Measurements from ENCODE around the gene CDSN.
A peak's percentile ranks its signal among the peaks of the same experiment; 100 is the strongest.
"Not testable (repeated sequence)": the region's sequence is repeated elsewhere in the genome, so short reads cannot be mapped to it uniquely, and the experiment has no call there.

The CDSN gene

GRCh38 chr6:31120151-31120915 lies at the start of gene CDSN:
CDSN (minus strand) TSS chr6:31120446; CDS start chr6:31120419, 27 bp downstream.
- DNase-seq = no peak

GRCh38 chr6:31169123-31169857 lies 49.0 kb upstream of the CDSN start:
- DNase-seq = no peak

- no peak for DNase-seq
These were observed 48.4 kb upstream of the CDSN start for GRCh38 chr6:31168606-31169005.

- DNase-seq = no peak
These were observed 45.7 kb upstream of the CDSN start for GRCh38 chr6:31165986-31166385.

GRCh38 chr6:31165064-31165832 lies 45.0 kb upstream of the CDSN start:
- DNase-seq = peak in 1 of 2 experiments; percentile 60

- DNase-seq = not testable (repeated sequence)
These were observed 44.3 kb upstream of the CDSN start for GRCh38 chr6:31164475-31165063.

GRCh38 chr6:31163922-31164321 lies 43.7 kb upstream of the CDSN start:
- no peak for DNase-seq

- no peak for DNase-seq
These were observed 42.4 kb upstream of the CDSN start for GRCh38 chr6:31162463-31163165.

- DNase-seq = no peak
These were observed 41.2 kb upstream of the CDSN start for GRCh38 chr6:31161216-31162126.

GRCh38 chr6:31158863-31159855 lies 38.9 kb upstream of the CDSN start:
- DNase-seq = peak in 1 of 2 experiments; percentile 34

GRCh38 chr6:31158140-31158862 lies 38.1 kb upstream of the CDSN start, which contains the start of gene TCF19:
TCF19 (plus strand) TSS chr6:31158589; CDS start chr6:31159470, 881 bp downstream.
- DNase-seq = peak; percentile 98 to 99

- DNase-seq = no peak
These were observed 37.4 kb upstream of the CDSN start, which contains the start of gene CCHCR1 for GRCh38 chr6:31157513-31158139. CCHCR1 (minus strand) TSS chr6:31157802; CDS start chr6:31157600, 202 bp downstream.

- no peak for DNase-seq
These were observed 36.4 kb upstream of the CDSN start for GRCh38 chr6:31156641-31157040.

- no peak for DNase-seq
These were observed 34.2 kb upstream of the CDSN start for GRCh38 chr6:31154436-31154835.

- no peak for DNase-seq
These were observed 32.5 kb upstream of the CDSN start for GRCh38 chr6:31152781-31153180.

GRCh38 chr6:31149827-31150447 lies 29.7 kb upstream of the CDSN start:
- DNase-seq = no peak

- DNase-seq = no peak
These were observed 25.1 kb upstream of the CDSN start for GRCh38 chr6:31145386-31145785.

GRCh38 chr6:31144970-31145340 lies 24.7 kb upstream of the CDSN start:
- no peak for DNase-seq

Measured in NCI-H524 (cell line).